SK-N-SH (cell line): ENCODE results near the gene CHST1.

ENCODE experiments used
- CTCF ChIP-seq: fragments of 200-600 bp; sonication (generic); IDR thresholded peaks from 2 replicates; pipeline ENCODE4 v1.6.1; 2017; ENCODE audit warnings: antibody characterized with exemption, mild to moderate bottlenecking, moderate library complexity
- MXI1 ChIP-seq: IDR thresholded peaks from 2 replicates; pipeline ENCODE4 v1.6.1; 2012; ENCODE audit warnings: mild to moderate bottlenecking, low read depth, low read length, improper control_type of control experiment

- TF ChIP-seq CTCF: no peak
- no peak for TF ChIP-seq MXI1
These were observed 12.1 kb downstream of the CHST1 start for GRCh38 chr11:45653277-45653676.
